ENCODE data around the gene PGBD2. TPM values are rescaled to one million over a fixed set of nuclear protein-coding genes. Genes with fewer than 3 reads are reported as not detected.
"Not testable (repeated sequence)": the region's sequence is repeated elsewhere in the genome, so short reads cannot be mapped to it uniquely, and the experiment has no call there.

PGBD2 gene
- total RNA-seq, 2 experiments from 2014 or later = 6.3 to 6.7 TPM

DNA sequence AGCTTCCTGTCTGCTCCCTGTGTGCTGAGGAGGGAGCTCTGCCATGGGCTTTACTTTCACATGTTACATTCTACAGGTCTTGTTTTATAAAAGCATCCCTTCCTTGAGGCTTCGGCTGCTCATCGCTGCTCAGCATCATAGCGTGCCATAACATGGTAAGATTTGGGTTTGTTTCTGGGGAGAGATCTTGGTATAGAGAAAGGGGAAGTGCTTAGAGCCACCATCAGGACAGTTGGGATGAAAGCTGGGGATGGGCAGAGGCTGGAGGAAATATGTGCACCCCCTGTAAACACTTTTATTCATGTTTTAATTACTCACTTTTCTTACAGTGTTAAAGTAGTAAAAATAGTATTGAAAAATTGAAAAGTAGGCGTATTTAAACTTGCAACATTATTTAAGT, 24.0 kb downstream of the PGBD2 start:
- Mint-ChIP-seq H3K27me3 (ENCODE audit: low read depth) (peaks cover 19% of the 10 kb centered on the region), H3K4me1 (ENCODE audit: low read depth) (peaks cover 27% of the 10 kb centered on the region)
- DNase-seq; ATAC-seq; CTCF ChIA-PET; H3K9me3 Mint-ChIP-seq (ENCODE audit: insufficient read depth); POLR2A ChIA-PET; H3K36me3 Mint-ChIP-seq (ENCODE audit: low read depth); H3K4me3 Mint-ChIP-seq; H3K27ac Mint-ChIP-seq: not testable (repeated sequence)

- H3K36me3 Mint-ChIP-seq (ENCODE audit: low read depth); DNase-seq; CTCF ChIA-PET; H3K9me3 Mint-ChIP-seq (ENCODE audit: insufficient read depth); ATAC-seq; H3K4me1 Mint-ChIP-seq (ENCODE audit: low read depth); H3K4me3 Mint-ChIP-seq; H3K27ac Mint-ChIP-seq; H3K27me3 Mint-ChIP-seq (ENCODE audit: low read depth); POLR2A ChIA-PET: not testable (repeated sequence)
Measured at GRCh38 chr1:248938173-248938809, 32.3 kb downstream of the PGBD2 start.

DNA sequence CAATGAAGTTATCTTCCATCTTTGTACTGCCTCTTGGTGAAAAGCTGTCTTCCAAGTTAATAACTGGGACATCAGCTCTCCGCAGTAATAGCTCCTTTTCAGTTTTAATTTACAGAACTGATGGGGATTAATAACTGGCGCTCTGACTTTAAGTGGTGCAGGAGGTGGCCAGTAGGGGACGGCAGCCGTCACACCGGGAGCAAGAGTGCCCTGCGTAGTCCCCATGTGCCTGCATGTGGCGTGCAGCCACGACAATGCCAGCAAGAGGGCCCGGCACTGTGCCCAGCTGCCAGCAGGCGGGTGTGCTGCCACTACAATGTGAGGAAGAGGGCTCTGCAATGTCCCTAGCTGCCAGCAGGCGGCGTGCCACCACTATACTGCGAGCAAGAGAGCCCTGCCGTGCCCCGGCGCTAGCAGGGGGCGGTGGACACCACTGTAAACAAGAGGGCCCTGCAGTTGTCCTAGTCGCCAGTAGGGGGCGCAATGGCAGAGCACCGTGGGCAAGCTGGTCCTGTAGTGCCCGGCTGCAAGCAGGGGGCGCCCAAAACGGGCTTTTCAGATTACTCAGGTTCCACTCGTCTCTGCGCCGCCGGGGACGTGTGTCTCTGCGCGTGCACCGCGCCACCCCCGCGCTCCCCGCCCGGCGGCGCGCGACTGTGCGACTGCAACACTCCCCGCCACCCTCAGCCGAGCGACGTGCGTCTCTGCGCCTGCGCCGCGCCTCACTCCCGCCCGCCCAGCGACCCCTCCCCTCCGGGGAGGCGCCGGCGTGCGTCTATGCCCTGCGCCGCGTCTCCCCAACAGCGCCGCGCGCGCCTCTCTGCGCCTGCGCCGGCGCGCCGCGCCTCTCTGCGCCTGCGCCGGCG, 38.3 kb downstream of the PGBD2 start:
- H3K27me3 Mint-ChIP-seq (ENCODE audit: low read depth); POLR2A ChIA-PET; CTCF ChIA-PET; H3K27ac Mint-ChIP-seq; H3K4me3 Mint-ChIP-seq; H3K4me1 Mint-ChIP-seq (ENCODE audit: low read depth); DNase-seq; H3K9me3 Mint-ChIP-seq (ENCODE audit: insufficient read depth); H3K36me3 Mint-ChIP-seq (ENCODE audit: low read depth): not testable (repeated sequence)
- ATAC-seq = peak; percentile 47

DNA sequence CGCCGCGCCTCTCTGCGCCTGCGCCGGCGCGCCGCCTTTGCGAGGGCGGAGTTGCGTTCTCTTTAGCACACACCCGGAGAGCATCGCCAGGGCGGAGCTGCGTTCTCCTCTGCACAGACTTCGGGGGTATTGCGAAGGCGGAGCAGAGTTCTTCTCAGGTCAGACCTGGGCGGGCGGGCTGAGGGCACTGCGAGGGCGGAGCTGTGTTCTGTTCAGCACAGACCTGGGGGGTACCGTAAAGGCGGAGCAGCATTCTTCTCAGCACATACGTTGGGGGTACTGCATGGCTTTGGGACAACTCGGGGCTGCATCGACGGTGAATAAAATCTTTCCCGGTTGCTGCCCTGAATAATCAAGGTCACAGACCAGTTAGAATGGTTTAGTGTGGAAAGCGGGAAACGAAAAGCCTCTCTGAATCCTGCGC, 39.0 kb downstream of the PGBD2 start:
- H3K9me3 Mint-ChIP-seq (ENCODE audit: insufficient read depth); H3K27me3 Mint-ChIP-seq (ENCODE audit: low read depth); H3K27ac Mint-ChIP-seq; POLR2A ChIA-PET; H3K4me3 Mint-ChIP-seq; H3K36me3 Mint-ChIP-seq (ENCODE audit: low read depth); CTCF ChIA-PET; H3K4me1 Mint-ChIP-seq (ENCODE audit: low read depth); DNase-seq; ATAC-seq: not testable (repeated sequence)

DNA sequence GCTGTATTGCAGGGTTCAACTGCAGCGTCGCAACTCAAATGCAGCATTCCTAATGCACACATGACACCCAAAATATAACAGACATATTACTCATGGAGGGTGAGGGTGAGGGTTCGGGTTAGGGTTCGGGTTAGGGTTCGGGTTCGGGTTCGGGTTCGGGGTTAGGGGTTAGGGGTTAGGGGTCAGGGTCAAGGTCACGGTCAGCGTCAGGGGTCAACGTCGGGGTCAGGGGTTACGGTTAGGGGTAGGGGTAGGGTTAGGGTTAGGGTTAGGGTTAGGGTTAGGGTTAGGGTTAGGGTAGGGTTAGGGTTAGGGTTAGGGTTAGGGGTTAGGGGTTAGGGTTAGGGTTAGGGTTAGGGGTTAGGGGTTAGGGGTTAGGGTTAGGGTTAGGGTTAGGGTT, 39.4 kb downstream of the PGBD2 start:
- H3K4me1 Mint-ChIP-seq (ENCODE audit: low read depth); H3K9me3 Mint-ChIP-seq (ENCODE audit: insufficient read depth); H3K27ac Mint-ChIP-seq; CTCF ChIA-PET; POLR2A ChIA-PET; H3K27me3 Mint-ChIP-seq (ENCODE audit: low read depth); ATAC-seq; H3K36me3 Mint-ChIP-seq (ENCODE audit: low read depth); H3K4me3 Mint-ChIP-seq: not testable (repeated sequence)
- DNase-seq = peak; percentile 27

DNA sequence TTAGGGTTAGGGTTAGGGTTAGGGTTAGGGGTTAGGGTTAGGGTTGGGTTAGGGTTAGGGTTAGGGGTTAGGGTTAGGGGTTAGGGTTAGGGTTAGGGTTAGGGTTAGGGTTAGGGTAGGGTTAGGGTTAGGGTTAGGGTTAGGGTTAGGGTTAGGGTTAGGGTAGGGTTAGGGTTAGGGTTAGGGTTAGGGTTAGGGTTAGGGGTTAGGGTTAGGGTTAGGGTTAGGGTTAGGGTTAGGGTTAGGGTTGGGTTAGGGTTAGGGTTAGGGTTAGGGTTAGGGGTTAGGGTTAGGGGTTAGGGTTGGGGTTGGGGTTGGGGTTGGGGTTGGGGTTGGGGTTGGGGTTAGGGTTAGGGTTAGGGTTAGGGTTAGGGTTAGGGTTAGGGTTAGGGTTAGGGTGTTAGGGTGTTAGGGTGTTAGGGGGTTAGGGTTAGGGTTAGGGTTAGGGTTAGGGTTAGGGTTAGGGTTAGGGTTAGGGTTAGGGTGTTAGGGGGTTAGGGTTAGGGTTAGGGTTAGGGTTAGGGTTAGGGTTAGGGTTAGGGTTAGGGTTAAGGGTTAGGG, 39.9 kb downstream of the PGBD2 start:
- H3K27ac Mint-ChIP-seq; CTCF ChIA-PET; H3K36me3 Mint-ChIP-seq (ENCODE audit: low read depth); H3K4me1 Mint-ChIP-seq (ENCODE audit: low read depth); DNase-seq; POLR2A ChIA-PET; ATAC-seq; H3K9me3 Mint-ChIP-seq (ENCODE audit: insufficient read depth); H3K4me3 Mint-ChIP-seq; H3K27me3 Mint-ChIP-seq (ENCODE audit: low read depth): not testable (repeated sequence)

Other genes starting within 250 kb of the PGBD2 start
- not detected for gene OR14I1, start 203.5 kb upstream of the PGBD2 start, total RNA-seq
- gene LYPD8, start 150.5 kb upstream of the PGBD2 start, total RNA-seq = not detected
- 10 to 100 TPM; 28.9 to 31.4 TPM for gene SH3BP5L, start 80.3 kb upstream of the PGBD2 start, total RNA-seq
- 10 to 100 TPM; 48.4 to 54.5 TPM for gene ZNF672, start 68.0 kb upstream of the PGBD2 start, total RNA-seq
- gene ZNF692, start 47.1 kb upstream of the PGBD2 start, total RNA-seq = 10 to 100 TPM; 52.7 to 66.8 TPM

Measured in activated CD8-positive, alpha-beta T cell treated with anti-CD3 and anti-CD28 coated beads, Interleukin-2, amount 10 ng/mL, durations not matched to agents 7 days and 5 days (primary cell).